ENCODE results near the gene NRN1L. TPM values are rescaled to one million over a fixed set of nuclear protein-coding genes. Genes with fewer than 3 reads are reported as not detected.

NRN1L gene
- total RNA-seq, 1 experiment from 2014 or later: not detected

DNA sequence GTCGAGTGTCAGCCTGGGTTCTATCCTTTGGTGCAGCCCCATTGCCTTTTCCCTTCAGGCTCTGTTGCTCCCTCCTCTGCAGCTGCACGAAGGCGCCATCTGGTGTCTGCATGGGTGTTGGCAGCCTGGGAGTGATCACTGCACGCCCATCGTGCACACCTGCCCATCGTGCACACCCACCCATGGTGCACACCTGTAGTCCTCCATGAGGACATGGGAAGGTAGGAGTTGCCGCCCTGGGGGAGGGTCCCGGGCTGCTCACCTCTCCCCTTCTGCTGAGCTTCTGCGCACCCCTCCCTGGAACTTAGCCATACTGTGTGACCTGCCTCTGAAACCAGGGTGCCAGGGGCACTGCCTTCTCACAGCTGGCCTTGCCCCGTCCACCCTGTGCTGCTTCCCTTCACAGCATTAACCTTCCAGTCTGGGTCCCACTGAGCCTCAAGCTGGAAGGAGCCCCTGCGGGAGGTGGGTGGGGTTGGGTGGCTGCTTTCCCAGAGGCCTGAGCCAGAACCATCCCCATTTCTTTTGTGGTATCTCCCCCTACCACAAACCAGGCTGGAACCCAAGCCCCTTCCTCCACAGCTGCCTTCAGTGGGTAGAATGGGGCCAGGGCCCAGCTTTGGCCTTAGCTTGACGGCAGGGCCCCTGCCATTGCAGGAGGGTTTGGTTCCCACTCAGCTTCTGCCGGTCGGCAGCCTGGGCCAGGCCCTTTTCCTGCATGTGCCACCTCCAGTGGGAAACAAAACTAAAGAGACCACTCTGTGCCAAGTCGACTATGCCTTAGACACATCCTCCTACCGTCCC, 44.1 kb downstream of the NRN1L start:
- intact Hi-C loops (cut with micrococcal nuclease): loop anchor here (1.0 to 5.0 kb wide), 5 partner anchors 45 to 407 kb away; no protein-coding TSS in a partner anchor
- peak; percentile 75 for DNase-seq (ENCODE audit: unreplicated experiment)

DNA sequence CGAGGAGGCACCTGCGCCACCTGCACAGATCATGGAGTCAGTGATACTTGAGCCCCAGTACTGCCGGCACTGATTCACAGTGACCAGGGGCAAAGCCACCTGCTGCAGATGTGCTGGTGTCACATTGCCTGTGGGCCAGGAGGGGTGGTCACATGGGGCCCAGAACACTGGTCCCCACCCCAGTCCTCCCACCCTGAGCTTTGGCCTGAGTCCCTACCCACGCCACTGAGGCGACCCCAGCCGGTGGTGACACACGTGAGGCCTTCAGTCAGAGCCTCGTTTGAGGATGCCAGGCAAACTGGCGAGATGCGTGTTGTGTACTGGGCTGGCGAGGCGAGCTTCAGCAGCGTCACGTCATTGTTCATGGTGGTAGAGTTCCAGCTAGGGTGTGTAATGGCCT, 45.5 kb downstream of the NRN1L start:
- Mint-ChIP-seq H3K27ac (ENCODE audit: low read depth, unreplicated experiment) (no peak overlapping the region), H3K4me1 (ENCODE audit: insufficient read depth, unreplicated experiment) (peaks cover 15% of the 10 kb centered on the region), H3K36me3 (ENCODE audit: insufficient read depth, unreplicated experiment) (peaks cover 33% of the 10 kb centered on the region), H3K9me3 (ENCODE audit: unreplicated experiment) (no peaks in the 10 kb centered on the region), H3K27me3 (ENCODE audit: insufficient read depth, unreplicated experiment) (no peaks in the 10 kb centered on the region), H3K4me3 (ENCODE audit: unreplicated experiment) (no peak overlapping the region)
- CTCF ChIA-PET: interaction anchor here (0.6 to 6.1 kb wide), 6 partner anchors 12 to 409 kb away, joined by 3 to 67 read pairs (median 8); partner anchors contain the start of genes CTCF and NRN1L
- TF ChIP-seq, protein P1, sequence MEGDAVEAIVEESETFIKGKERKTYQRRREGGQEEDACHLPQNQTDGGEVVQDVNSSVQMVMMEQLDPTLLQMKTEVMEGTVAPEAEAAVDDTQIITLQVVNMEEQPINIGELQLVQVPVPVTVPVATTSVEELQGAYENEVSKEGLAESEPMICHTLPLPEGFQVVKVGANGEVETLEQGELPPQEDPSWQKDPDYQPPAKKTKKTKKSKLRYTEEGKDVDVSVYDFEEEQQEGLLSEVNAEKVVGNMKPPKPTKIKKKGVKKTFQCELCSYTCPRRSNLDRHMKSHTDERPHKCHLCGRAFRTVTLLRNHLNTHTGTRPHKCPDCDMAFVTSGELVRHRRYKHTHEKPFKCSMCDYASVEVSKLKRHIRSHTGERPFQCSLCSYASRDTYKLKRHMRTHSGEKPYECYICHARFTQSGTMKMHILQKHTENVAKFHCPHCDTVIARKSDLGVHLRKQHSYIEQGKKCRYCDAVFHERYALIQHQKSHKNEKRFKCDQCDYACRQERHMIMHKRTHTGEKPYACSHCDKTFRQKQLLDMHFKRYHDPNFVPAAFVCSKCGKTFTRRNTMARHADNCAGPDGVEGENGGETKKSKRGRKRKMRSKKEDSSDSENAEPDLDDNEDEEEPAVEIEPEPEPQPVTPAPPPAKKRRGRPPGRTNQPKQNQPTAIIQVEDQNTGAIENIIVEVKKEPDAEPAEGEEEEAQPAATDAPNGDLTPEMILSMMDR (IDR thresholded peaks at IDR 0.05; ENCODE audit: unreplicated experiment): no peak
- POLR2A ChIA-PET: no interaction called here
- intact Hi-C loops (cut with micrococcal nuclease): no loop called here
- BruUV-seq (replicated peaks): no TSS peak
- DNase-seq (ENCODE audit: unreplicated experiment): no peak

More for the DNA sequence above, 44.1 kb downstream of the NRN1L start:
- ChIA-PET CTCF (interaction anchor here (0.6 to 6.1 kb wide), 26 partner anchors 10 to 736 kb away, joined by 3 to 67 read pairs (median 3); partner anchors contain the start of gene NRN1L), POLR2A (interaction anchor here (0.6 to 0.9 kb wide), 2 partner anchors 14 to 35 kb away, joined by 3 to 4 read pairs; partner anchors contain the start of gene PSKH1)
- H3K27ac Mint-ChIP-seq (ENCODE audit: low read depth, unreplicated experiment): no peak overlapping the region
- no peaks in the 10 kb centered on the region for H3K27me3 Mint-ChIP-seq (ENCODE audit: insufficient read depth, unreplicated experiment)
- H3K36me3 Mint-ChIP-seq (ENCODE audit: insufficient read depth, unreplicated experiment): peaks cover 24% of the 10 kb centered on the region
- TF ChIP-seq, protein P1 (IDR thresholded peaks at IDR 0.05; ENCODE audit: unreplicated experiment): peak; percentile 86
- no TSS peak for BruUV-seq (replicated peaks)
- no peaks in the 10 kb centered on the region for H3K9me3 Mint-ChIP-seq (ENCODE audit: unreplicated experiment)
- peaks cover under 1% of the 10 kb centered on the region for H3K4me1 Mint-ChIP-seq (ENCODE audit: insufficient read depth, unreplicated experiment)
- H3K4me3 Mint-ChIP-seq (ENCODE audit: unreplicated experiment): no peak overlapping the region

DNA sequence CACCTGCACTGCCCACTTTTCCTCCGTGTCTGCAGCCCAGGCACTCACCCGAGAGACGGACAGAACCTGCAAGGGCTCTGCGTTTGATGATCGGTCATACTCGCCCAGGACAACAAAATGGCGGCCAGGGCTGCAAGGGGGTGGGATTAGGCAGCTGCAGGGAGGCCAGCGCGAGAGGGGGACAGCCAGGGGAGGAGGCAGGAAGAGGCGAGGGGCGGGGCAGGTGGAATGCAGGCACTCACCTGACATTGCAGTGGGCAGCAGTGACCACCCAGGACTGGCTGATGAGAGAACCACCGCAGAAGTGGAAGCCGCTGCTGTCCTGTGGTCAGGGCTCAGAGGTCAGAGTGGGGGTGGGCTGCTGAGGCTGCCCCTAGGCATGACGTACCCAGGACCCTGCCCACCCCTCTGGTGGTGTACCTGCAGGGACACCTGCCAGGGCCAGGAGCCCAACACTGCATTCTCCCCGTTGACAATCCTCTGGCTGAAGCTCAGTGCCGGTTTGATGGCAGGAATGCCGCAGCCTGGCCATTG, 46.1 kb downstream of the NRN1L start:
- ChIA-PET CTCF (interaction anchor here (0.6 to 3.5 kb wide), 7 partner anchors 37 to 410 kb away, joined by 3 to 22 read pairs (median 4); partner anchors contain the start of gene CTCF), POLR2A (interaction anchor here (1.1 kb wide), 1 partner anchor 124 kb away, joined by 3 read pairs; the partner anchor contains the start of genes RANBP10 and TSNAXIP1)

More for the DNA sequence above, 46.1 kb downstream of the NRN1L start:
- H3K27ac Mint-ChIP-seq (ENCODE audit: low read depth, unreplicated experiment): no peak overlapping the region
- peaks cover 38% of the 10 kb centered on the region for H3K36me3 Mint-ChIP-seq (ENCODE audit: insufficient read depth, unreplicated experiment)
- no peaks in the 10 kb centered on the region for H3K27me3 Mint-ChIP-seq (ENCODE audit: insufficient read depth, unreplicated experiment)
- peaks cover 18% of the 10 kb centered on the region for H3K4me1 Mint-ChIP-seq (ENCODE audit: insufficient read depth, unreplicated experiment)
- TF ChIP-seq, protein P1 (IDR thresholded peaks at IDR 0.05; ENCODE audit: unreplicated experiment): no peak
- no peaks in the 10 kb centered on the region for H3K9me3 Mint-ChIP-seq (ENCODE audit: unreplicated experiment)
- no peak for DNase-seq (ENCODE audit: unreplicated experiment)
- intact Hi-C loops (cut with micrococcal nuclease): no loop called here
- no TSS peak for BruUV-seq (replicated peaks)
- no peak overlapping the region for H3K4me3 Mint-ChIP-seq (ENCODE audit: unreplicated experiment)
